HG03045 (cell line): ENCODE measurements around the gene PPARG.

ENCODE experiments used
- ATAC-seq: cut with Tn5 transposase; IDR thresholded peaks from one replicate; pipeline ENCODE4 v1.9.1; 2021; ENCODE audit warnings: mild to moderate bottlenecking, moderate library complexity; ENCODE audit not compliant: unreplicated experiment

The PPARG gene

DNA sequence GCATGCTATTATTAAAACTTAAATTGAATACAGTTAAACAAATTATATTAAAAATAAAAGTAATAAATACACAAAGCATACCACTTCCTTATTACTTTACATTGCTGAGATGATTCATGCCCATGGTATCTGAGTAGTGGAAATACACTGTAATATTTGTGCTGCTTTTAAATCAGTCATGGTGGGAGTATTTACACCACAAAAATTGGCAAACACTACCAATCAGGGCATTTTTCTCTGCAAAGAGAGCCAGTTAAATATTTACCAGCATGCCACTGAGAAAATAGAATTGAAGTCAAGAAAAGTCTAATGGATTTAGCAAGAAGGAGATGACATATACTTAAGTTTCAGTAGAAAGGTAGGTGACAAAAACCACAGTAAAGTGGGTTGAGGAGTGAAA, 19.6 kb downstream of the PPARG start:
- no peak for ATAC-seq

DNA sequence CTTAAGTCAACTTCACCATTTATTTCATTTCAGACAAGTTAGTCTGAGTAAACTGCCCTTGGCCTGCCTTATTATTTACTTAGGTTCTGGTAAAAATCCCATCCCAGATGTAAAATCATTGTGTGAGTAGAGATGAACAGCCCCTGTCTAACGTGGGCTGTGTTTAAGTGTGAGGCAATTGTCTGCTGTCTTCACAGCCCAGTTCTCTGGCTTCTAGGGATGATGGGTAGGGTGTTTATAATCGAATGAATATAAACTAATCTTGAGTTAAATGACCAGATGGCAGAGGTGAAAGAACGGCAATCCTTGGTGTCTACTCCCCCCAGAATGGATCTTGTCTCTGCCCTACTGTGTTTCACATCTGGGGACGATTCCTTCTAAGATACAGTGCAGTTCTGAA, 20.8 kb downstream of the PPARG start:
- ATAC-seq: no peak

DNA sequence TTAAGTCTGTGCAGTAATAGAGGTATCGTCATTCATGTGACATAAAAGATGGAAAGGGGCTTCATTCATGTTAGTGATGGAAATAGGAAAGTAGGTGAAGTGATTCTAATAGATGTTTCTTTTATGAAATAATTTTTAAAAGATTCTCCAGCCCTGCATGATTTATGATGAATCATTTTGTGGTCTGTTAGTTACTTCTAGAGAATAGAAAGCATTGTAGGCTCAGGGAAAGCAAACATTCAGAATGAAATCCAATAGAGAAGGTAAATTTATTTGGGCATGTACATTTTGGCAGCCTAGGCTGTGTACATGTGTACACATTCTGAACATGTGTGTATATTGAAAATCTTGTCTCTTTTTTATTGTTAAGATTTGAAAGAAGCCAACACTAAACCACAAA, 23.1 kb downstream of the PPARG start:
- ATAC-seq: no peak

DNA sequence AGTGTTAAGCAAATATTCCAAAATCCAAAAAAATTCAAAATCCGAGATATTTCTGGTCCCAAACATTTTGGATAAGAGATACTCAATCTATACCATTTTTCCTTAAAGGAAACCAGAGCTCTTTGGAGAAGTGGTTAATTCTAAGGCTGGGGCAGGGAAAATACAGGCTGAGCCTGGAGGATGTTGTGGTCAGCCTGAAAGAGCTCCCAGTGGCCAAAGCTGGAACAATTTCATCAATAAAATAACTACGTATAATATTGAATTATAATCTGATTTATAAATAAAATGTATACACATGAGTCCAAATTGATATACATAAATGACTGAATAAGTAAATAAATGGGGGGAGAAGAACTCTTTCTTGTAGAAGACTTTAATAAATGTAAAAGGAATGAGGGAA, 24.6 kb downstream of the PPARG start:
- no peak for ATAC-seq

DNA sequence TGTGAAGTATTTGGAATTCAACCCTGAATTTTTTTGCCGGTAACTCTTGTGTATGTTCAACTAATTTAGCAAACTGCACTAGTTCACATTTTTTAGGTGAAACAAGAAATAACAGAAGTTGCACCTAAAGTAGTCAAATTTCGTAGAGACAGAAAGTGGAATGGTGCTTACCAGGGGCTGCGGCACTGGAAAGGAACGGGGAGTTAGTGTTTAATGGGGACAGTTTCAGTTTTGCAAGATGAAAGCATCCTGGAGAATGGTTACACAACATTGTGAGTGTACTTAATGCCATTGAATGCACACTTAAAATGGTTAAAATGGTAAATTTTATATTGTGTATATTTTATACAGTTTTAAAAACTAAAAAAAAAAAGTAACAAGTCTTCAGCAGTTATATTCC, 27.4 kb downstream of the PPARG start:
- ATAC-seq: no peak

DNA sequence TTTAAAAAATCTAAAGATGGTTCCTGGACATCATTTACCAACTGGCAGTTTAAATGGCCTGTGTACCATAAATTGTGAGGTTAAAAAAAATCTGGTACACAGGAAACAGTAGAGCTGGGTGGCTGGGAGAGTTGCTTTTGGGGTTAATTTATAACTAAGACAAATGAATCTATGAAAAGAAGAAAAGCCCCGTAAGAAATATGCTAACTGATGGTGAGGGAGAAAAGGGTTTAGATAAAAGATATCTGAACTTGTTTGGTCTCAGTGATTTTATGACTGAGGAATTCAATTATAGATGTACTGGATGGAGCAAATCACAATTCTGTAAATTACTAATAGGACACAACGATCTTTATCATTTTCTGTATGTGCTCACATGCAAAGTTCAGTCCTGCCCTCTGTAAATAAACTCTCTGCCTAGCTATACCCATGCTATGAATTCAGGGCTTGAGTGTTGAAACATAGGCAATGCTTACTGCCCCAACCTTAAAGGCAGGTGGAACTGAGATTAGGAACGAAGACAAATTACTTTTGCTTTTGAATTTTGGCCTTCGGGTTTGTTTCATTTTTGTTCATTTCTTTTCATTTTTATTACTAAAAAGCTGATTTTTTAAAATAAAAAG, 28.0 kb downstream of the PPARG start:
- ATAC-seq: no peak

DNA sequence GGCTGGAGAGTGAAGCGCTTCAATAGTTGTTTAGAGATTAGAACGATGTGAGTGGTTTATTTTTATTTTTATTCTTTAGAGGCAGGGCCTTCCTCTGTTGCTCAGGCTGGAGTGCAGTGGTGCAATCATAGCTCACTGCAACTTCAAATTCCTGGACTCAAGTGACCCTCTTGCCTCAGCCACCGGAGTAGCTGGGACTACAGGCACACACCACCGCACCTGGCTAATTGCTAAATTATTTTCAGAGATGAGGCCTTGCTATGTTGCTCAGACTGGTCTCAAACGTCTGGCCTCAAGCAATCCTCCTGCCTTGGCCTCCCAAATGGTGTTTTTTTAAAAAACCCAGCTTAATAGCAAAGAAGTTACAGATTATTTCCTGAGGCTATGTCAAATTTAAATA, 29.0 kb downstream of the PPARG start:
- no peak for ATAC-seq

DNA sequence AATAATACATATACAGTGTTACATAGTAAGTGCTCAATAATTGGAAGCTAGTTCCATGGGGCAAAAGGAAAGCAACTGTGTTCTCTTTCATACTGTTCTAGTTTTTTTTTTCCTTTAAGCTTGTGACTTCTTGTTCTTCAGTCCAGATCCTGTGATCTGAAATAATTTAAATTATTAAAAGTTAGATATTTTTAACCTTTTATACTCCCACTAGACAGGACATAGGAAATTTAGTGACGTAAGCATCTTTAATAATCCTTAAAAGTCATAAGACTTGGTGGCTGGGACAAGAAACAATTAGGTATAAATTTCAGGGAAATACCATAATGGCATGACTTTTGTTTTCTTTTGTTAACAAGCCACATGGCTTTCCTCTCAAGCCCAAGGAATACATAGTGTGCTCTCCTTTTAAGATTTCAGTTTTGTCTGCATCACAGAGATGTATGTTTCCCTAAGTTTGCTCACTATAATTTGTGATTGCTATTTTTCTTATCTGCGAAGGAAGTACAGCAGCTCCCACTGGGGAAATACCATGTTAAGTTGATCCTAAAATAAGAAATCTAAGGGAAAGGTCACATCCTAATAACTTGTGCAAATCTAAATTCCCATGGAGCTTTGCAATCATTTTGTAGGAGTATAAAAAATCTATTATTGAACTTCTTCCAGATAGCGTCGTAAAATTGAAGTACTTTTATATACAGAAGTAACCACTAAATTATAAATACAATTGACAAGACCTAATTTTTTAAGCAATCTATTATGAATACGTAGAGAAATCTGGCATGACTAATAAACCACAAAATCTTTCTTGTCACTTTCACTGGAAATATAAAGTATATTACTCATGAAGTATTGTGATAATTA, 30.1 kb downstream of the PPARG start:
- ATAC-seq: no peak

DNA sequence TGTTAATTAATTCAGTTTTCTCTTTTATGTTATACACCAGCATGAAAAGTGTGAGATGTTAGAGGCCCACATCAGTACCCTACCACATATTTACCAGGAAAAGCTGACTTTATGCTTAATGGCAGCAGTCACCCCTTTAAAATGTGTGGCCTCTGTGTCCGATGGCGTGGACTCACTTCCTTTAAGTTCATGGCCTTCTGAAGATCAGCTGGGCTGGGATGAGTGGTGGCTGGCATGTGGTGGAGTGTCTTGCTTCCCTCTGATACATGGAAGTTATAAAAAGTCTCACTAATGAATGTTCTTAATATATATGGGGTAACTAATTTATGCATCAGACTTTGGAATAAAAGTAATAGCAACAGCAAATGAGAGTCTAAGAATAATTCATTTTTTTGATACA, 32.1 kb downstream of the PPARG start:
- no peak for ATAC-seq

DNA sequence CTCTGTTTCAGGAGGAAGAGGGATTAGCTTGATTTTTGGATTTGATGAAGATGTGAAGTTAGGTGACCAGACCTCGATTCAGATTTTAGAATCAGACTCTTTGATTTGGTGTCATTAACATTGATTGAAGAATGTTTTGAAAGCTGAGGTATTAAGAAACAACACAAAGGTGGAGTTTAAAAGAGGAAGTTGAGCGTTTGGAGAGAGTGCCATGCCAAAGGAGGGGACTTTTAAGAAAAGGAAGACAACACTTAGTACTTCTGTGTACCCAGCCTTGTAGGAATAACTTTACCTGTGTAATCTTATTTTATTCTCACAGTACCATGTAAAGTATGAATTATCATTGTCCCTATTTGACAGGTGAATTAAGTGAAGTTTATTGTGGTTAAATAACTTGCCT, 34.4 kb downstream of the PPARG start:
- no peak for ATAC-seq

DNA sequence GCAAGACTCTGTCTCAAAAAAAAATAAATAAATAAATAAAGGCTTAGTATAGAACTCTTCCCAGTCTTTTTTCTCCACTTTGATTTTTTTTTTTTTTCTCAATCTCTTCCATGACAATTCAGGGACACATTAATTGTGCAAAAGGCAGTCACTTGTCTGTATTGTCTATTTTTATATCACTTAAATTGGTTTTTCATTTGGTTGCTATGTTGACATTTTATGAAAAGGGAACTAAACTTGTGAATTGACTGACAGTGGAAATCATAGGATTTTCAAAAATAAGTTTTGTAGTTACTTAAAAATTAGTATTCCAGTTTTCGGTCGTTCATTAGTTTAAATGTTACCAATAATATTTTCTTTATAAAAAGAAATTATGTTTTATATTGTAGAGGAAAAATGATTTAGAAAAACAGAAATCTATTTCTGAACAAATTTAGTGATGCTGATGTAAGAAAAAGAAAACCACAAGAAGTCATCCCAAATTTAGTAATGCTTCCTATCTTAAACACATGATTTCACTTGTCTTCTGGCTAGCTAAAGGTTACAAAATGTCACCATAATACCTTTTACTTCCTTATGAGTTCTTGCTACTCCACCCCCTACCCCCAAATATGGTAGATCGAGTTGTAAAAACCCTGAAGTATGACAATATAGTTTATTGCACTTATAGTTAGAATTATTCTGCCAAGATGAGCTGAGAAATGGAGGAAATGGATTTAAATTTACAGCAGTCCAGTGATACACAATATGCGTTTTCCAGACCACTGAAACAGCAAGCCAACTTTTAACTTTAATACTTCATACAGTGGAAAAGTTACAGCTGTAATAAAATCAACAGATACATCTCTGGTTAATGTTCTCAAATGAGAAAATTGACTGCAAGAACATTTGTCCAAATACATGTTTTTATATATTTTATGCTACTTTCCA, 37.0 kb downstream of the PPARG start:
- no peak for ATAC-seq

DNA sequence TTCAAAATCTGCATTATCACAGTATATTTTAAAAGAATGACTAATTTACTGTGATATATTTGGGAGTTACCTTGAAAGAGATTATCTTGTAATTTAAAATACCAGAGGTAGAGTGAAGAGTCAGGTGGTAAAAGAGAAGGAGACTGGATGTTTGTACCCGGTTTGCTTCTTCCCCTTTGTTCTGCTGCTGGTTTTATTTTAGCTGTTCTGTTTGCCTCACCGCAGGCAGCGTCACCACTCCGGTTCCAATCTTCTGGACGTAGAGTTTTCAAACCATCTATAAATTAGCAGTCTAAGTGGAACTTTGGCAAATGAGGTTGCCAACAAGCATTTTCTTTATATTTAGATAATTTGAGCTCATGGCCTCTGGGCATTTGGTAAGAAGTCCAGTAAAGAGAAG, 38.2 kb downstream of the PPARG start:
- ATAC-seq: no peak

DNA sequence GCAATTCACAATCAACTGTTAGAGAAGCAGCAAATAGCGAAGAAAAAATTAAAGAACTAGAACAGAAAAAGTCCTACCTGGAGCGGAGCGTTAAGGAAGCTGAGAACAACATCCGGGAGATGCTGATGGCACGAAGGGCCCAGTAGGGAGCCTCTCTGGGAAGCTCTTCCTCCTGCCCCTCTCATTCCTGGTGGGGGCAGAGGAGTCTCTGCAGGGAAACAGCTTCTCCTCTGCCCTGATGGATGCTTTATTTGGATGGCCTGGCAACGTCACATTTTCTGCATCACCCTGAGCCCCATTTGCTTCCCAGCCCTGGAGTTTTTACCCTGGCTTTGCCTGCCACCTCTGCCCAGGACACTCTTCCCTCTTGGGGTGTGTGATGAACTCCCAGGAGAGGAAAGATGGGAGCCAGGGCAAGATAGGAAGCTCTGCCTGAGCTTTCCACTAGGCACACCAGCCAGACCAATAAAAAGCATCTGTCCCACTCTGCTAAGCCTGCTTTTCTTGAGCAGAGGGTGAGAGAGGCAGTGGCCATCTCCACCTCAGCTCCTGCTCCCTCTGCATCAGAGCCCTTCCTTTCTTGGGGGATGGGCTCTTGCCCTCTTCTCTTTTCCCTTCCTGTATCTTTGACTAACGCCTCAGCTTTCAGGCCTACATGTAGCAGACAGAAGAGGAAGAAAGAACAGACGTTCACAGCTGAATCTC, 39.4 kb downstream of the PPARG start:
- ATAC-seq: no peak

DNA sequence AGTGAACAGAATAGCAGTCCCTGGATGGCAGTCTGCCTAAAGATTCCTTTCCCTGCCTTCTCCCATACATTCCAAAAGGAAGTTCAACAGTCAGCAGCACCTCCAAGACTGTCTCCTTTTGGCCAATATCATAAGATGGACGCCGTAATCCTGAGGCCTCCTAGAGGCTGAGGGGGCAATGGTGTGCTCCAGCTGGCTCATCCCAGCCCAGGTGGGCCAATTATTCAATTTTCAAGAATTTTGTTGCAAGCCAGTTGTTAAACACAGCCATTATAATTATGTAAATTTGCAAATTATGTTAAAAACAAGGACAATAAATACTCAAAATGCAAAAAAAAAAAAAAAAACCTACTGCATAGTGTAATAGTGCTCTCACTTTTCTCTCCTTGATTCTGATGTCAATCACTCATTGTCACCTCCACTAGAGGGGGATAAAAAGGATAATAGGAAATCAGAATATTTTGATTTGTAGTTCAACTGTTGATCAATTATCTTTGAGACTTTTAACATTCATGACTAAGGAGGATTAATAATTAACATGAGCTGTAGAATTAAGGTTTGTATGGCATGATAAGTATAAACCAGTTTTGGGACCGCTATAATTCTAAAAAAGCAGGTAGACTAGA, 40.1 kb downstream of the PPARG start:
- no peak for ATAC-seq

DNA sequence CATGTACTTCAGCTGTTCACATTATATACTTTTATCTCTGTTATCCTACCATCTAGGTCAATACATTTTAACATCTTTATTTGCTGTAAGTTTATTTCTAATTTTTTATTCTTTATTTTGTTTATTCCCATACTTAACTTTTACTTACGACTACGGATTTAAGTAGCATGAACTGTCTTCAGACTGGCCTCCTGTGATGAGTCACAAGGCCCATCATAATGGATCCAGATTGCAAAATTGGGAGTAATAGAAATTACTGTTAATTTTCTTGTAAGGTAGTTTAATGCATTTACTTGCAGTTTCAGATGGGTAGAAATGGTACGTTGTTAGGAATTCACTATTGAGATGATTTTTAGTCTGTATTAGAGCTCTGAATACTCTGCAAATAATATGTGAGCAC, 45.9 kb downstream of the PPARG start:
- no peak for ATAC-seq

DNA sequence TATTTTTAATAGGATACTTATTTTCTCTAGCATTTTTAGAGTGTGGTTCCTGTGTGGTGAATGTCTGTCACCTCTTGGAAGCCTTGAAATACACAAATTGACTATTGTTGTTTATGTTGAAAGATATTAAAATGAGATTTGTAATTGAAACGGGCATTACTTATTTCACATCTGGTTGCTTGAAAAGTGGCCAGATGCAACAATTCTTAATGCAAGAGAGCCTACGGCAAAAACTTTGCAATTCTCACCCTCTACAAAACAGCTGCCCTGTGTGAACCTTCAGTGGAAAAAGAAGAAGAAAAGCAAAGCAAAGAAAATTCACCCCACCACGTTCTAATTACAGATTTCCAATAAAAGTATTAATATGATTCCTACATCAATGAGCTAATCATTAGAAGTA, 46.6 kb downstream of the PPARG start:
- no peak for ATAC-seq

DNA sequence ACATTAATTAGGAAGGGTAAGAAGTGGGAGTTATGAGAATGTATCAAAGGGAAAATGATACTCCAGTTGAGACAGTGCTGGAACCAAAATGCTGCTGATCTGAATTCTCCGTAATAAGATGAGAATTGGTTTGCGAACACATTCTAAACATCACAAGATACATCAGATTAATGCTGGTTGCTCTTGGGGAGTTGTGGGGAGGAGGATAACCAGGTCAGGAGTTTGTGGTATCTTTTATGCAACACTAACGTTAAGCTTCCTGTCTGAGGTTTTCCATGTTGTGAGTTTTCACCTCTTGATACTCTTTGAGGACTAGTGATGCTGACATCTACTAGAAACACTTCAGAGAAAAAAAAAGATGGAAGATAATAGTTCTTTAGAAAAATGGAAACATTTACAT, 47.2 kb downstream of the PPARG start:
- no peak for ATAC-seq

DNA sequence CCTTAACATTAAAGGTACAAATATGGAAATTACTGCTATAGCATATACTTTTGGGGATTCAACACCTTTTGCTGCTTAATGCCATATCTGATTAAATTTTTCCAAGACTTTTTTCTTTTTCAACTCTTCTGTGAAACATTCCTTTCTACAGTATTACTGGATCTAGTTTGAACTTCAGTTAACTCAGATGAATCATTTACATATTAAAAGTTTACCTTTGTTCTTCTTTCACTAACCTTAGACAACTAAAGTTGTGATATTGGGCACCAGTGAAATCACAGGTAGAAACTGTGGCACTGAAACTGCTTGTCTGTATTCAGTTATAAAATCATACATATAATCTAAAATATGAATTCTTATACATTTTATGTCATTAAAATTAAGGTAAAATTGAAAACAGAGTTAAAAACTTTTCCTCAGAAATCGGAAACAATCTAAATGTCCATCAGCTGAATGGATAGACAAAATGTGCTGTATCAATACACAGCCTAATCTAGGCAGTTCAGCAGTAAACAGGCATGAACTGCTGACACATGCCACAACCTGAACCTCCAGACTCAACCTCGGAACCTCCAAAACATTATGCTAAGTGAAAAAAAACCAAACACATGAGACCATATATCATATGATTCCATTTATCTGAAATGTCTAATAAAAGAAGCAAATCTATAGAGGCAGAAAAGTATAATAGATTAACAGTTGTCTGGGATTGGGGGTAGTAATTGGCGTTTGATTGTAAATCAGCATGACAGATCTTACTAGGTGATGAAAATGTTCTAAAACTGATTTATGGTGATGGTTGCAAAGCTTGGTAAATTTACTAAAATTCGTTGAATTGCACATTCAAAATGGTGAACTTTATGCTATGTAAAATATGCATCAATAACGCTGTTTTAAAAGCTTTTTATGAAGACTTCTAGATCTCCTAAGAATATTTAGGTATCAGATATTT, 50.0 kb downstream of the PPARG start:
- ATAC-seq: no peak

DNA sequence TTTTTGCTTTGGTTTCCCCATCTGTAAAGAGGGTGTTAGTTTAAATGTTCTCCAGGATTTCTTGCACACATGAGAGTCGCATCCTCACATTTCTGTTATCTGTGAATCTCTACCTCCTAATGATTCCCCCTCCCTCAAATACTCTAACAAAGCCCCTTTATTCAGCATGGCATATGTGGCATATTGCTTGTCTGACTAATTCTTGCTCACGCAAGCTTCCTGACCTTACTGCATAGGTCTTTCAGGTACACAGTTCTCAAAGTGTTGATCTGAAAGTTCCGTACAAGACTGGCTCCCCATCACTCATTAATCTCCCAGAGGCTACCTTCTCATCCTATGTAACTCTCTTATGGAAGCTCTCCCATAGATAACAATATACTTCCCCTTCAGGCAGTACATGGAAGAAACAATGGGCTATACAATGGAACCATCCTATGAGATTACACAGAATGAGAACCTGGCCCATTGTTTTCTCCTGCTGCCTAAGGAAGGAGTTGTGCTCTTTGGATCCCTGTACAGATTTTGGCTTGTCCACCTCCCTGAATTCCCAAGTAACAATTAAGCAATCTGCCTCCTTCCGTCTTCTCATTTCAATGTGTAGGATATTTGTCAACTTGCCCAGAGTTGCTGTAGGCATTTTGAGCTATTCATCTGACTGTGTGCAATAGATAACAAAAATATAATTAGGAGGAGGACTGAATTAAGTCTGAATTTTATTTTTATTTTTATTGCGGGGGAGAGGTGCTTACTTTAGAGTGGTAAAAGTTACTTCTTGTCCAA, 51.0 kb downstream of the PPARG start:
- no peak for ATAC-seq
